HG03108 (cell line): Measurements from ENCODE around the gene IL3RA.
A peak's percentile ranks its signal among the peaks of the same experiment; 100 is the strongest.
"Not testable (repeated sequence)": the region's sequence is repeated elsewhere in the genome, so short reads cannot be mapped to it uniquely, and the experiment has no call there.

Source experiments
- ATAC-seq: cut with Tn5 transposase; IDR thresholded peaks from one replicate; pipeline ENCODE4 v1.9.1; 2021; ENCODE audit warnings: moderate library complexity; ENCODE audit not compliant: unreplicated experiment

The IL3RA gene

GRCh38 chrX:1327651-1328304 lies 8.8 kb upstream of the IL3RA start:
- ATAC-seq, result no peak

GRCh38 chrX:1330605-1331004 lies 6.0 kb upstream of the IL3RA start:
- no peak for ATAC-seq

- ATAC-seq, result not testable (repeated sequence)
These were observed 4.2 kb upstream of the IL3RA start for GRCh38 chrX:1332433-1332832.

GRCh38 chrX:1334854-1335253 lies 1.7 kb upstream of the IL3RA start:
- no peak for ATAC-seq

- ATAC-seq, result peak; percentile 25
These were observed 579 bp downstream of the IL3RA start for GRCh38 chrX:1336948-1337779.

- ATAC-seq, result no peak
These were observed 5.1 kb downstream of the IL3RA start for GRCh38 chrX:1341545-1342184.

GRCh38 chrX:1349606-1350005 lies 13.0 kb downstream of the IL3RA start:
- not testable (repeated sequence) for ATAC-seq

- no peak for ATAC-seq
These were observed 15.6 kb downstream of the IL3RA start for GRCh38 chrX:1351981-1352714.

- ATAC-seq, result no peak
These were observed 17.7 kb downstream of the IL3RA start for GRCh38 chrX:1354036-1355019.

GRCh38 chrX:1355131-1356046 lies 18.8 kb downstream of the IL3RA start:
- no peak for ATAC-seq

- ATAC-seq, result no peak
These were observed 21.4 kb downstream of the IL3RA start for GRCh38 chrX:1357993-1358392.

GRCh38 chrX:1358793-1359476 lies 22.4 kb downstream of the IL3RA start:
- ATAC-seq, result no peak

- no peak for ATAC-seq
These were observed 22.9 kb downstream of the IL3RA start for GRCh38 chrX:1359477-1359873.

GRCh38 chrX:1360171-1360570 lies 23.6 kb downstream of the IL3RA start:
- no peak for ATAC-seq

- no peak for ATAC-seq
These were observed 24.7 kb downstream of the IL3RA start for GRCh38 chrX:1361275-1361674.

GRCh38 chrX:1361910-1362309 lies 25.3 kb downstream of the IL3RA start:
- ATAC-seq, result no peak

- not testable (repeated sequence) for ATAC-seq
These were observed 29.8 kb downstream of the IL3RA start for GRCh38 chrX:1366363-1366762.

GRCh38 chrX:1368385-1368698 lies 31.8 kb downstream of the IL3RA start:
- no peak for ATAC-seq
